C4-2B (cell line): ENCODE results near the gene PKDCC.

Experiments used
- H3K27ac ChIP-seq: fragments of 450-650 bp; 2 replicates; pipeline ENCODE4 v1.5.1; 2017
- ZFX ChIP-seq: fragments of 450-650 bp; IDR thresholded peaks from 2 replicates; pipeline ENCODE4 v1.6.1; 2017
- TF ChIP-seq, protein P1 (sequence below): fragments of 450-650 bp; conservative IDR thresholded peaks from 2 replicates; pipeline ENCODE4 v1.5.1; 2017; ENCODE audit warnings: mild to moderate bottlenecking

PKDCC gene

DNA sequence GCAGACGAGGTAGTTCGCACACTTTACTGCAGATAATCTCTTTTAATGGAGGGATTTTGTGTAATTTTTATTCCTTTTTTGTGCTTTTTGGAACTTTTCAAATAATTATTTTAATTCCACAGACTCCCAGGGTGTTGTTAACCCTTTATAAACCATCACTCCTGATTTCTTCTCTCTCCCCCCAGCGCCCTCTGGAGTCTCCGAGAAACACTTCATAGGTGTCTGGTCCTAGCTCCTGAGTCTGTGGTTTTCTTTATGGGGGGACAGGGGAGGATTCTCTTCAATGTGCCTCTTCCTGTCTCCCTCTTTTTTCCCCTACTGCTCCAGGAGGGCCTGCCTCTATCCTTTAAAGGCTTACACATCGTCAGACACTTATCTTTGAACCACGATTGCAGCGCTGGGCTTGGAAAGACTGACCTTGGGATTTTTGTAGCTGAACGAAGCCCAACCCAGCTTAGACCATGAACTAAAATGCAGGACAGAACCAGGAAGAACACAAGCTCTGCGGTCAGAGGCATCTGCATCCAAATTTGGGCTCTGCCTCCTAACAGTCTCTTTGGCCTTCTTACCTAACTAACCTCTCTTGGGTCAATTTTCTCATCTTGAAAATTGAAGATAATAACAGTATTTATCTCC is 7.1 kb upstream of the PKDCC start:
- TF ChIP-seq ZFX, result no peak
- TF ChIP-seq, protein P1, sequence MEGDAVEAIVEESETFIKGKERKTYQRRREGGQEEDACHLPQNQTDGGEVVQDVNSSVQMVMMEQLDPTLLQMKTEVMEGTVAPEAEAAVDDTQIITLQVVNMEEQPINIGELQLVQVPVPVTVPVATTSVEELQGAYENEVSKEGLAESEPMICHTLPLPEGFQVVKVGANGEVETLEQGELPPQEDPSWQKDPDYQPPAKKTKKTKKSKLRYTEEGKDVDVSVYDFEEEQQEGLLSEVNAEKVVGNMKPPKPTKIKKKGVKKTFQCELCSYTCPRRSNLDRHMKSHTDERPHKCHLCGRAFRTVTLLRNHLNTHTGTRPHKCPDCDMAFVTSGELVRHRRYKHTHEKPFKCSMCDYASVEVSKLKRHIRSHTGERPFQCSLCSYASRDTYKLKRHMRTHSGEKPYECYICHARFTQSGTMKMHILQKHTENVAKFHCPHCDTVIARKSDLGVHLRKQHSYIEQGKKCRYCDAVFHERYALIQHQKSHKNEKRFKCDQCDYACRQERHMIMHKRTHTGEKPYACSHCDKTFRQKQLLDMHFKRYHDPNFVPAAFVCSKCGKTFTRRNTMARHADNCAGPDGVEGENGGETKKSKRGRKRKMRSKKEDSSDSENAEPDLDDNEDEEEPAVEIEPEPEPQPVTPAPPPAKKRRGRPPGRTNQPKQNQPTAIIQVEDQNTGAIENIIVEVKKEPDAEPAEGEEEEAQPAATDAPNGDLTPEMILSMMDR, result no peak
- H3K27ac ChIP-seq, result no peak overlapping the region

DNA sequence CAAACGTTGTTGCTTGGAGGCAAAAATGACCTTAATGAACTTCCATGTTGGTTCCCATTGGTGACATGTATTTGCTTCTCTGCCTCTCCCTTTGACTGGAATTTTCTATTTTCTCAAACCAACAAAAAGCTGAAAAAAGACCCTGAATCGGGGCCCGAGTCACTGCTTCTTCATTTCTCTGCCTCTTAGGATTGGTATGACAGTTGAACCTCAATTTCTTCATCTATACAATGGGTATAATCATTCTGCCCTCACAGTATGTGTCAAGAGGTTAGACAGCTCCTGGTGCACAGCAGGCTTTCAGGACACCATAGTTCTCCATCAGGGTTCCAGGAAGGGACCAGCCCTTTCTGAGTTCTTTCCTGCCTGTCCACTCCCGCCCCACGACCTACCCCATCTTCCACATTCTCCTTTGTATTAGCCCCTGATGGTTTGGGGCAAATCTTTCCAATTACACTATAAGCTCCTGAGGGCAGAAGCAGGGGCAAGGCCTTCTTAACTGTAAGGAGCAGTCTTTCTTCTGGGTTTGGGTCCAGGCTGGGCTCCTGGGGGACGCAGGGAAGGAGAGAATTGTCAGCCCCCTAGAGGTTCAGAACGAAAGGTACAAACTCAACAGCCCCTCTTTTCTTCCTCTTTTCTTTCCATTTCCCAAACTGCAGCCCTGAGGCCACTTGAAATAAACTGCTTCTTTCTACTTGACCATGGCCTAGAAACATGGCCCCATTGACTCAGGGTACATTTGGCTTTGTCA is 6.3 kb upstream of the PKDCC start:
- no peak overlapping the region for H3K27ac ChIP-seq
- TF ChIP-seq, protein P1, result no peak

DNA sequence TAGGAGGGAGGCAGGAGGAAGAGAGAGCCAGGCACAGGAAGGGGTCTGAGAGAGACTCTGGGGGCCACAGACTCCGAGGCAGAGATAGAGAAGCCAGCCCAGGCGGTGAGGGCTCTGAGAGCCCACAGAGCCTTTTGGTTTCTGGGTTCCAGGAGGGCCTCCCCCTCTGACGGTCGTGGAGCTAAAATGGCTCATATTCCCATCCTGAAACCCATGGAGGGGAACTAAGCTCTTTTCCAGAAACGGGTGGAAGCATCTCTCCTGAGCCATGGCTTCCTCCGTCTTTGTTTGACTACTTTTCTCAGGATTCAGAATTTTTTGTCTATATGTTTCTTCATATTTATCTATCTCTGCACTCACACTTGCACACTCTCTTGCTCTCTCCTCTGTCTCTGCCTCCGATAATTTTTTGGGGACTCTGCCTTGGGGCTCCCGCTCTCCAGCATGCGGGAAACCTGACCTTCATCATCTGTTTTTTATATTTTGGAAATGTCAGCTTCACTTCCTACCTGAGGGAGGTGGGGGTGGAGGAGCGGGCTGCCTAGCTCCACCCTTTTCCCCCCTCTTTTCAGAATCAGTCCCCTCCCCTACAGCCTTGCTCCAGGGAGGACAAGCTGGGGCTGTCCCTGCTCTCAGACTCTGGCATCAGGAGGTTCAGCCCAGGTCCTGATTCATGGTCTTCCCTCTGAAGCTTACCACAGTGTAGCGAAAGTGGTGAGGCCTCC is 5.0 kb upstream of the PKDCC start:
- TF ChIP-seq ZFX, result no peak
- TF ChIP-seq, protein P1, result no peak
- H3K27ac ChIP-seq, result no peak overlapping the region

DNA sequence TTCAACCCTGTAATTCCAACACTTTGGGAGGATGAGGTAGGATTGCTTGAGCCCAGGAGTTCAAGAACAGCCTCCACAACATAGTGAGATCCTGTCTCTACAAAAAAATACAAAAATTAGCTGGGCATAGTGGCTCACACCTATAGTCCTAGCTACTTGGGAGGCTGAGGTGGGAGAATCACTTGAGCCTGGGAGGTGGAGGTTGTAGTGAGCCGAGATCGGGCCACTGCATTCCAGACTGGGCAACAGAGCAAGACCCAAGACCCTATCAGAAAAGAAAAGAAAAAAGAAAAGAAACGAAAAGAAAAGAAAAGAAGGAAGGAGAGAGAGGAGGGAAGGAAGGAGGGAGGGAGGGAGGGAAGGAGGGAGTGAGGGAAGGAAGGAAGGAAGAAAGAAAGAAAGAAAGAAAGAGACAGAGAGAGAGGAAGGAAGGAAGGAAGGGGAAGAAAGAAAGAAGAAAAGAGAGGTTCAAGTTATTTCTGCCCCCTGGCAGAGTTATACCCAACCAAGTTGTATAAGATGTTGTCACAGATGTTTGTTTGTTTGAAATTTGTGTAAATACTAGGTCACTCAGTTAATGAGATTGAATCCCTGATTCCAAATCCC is 3.9 kb upstream of the PKDCC start:
- H3K27ac ChIP-seq, result no peak overlapping the region
- no peak for TF ChIP-seq ZFX
- TF ChIP-seq, protein P1, result no peak

DNA sequence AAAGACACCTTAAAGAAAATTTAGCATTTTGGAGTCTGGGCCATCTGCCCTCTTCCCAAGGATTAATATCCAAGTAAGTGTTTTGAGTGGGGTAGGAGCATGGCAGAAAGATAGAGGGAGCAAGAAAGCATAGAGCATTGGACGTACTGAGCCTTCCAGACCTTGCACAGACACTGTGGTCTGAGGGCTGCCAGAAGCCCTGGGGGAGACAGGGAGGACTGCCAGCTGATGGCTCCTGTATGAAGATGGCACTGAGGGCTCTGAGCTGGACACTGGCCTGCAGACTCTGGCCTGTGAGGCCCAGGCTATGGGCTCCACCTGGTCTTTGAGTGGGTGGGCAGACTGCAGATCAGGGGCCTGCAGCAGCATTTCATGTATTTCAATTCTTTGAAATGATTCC is 2.9 kb upstream of the PKDCC start:
- TF ChIP-seq, protein P1, result no peak
- TF ChIP-seq ZFX, result no peak
- H3K27ac ChIP-seq, result no peak overlapping the region

DNA sequence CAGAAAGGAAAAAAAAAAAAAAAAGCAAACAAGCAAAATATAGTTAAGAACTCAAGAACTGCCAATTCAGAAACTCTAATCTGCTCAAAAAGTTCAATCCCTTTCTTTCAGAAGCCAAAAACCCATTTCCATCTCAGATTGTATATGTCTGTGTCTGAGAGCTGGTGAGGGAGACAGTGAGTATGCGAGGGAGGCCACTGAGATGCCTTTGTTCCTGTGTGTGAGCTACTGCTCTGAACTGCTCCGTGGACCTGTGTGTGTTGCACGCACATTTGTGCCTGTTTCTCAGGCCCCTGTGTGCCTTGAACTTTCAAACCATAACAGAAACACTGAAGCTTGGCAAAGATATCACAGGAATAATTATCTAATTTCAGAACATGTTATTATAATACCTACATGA is 2.5 kb upstream of the PKDCC start:
- H3K27ac ChIP-seq, result no peak overlapping the region
- TF ChIP-seq, protein P1, result no peak
- no peak for TF ChIP-seq ZFX
